ENCODE measurements around the gene SRPX.

DNA sequence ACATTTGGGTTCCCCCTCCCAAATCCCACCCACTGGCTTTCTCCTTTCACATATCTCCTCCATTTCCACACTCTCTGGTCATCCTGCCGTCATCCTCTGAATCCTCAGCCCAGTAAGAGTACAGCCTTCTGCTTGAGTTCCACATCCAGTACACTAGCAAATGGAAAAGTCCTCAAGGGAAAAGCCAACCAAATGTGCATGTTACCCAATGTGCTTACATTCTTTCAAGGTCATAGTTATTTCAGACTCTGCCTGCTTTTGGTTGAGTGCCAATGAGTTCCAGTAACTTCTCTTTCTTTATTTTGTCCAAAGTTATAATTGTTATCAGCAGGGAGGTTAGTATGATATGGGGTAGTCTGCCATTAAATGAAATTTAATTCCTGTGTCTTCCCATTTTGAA, 78.1 kb downstream of the SRPX start:
- TF ChIP-seq, protein P1, sequence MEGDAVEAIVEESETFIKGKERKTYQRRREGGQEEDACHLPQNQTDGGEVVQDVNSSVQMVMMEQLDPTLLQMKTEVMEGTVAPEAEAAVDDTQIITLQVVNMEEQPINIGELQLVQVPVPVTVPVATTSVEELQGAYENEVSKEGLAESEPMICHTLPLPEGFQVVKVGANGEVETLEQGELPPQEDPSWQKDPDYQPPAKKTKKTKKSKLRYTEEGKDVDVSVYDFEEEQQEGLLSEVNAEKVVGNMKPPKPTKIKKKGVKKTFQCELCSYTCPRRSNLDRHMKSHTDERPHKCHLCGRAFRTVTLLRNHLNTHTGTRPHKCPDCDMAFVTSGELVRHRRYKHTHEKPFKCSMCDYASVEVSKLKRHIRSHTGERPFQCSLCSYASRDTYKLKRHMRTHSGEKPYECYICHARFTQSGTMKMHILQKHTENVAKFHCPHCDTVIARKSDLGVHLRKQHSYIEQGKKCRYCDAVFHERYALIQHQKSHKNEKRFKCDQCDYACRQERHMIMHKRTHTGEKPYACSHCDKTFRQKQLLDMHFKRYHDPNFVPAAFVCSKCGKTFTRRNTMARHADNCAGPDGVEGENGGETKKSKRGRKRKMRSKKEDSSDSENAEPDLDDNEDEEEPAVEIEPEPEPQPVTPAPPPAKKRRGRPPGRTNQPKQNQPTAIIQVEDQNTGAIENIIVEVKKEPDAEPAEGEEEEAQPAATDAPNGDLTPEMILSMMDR (IDR thresholded peaks at IDR 0.05), result no peak
- no peak for TF ChIP-seq EZH2 (IDR thresholded peaks at IDR 0.05)
